SK-MEL-5 (cell line): ENCODE measurements around the gene TBCK. TPM values are rescaled to one million over a fixed set of nuclear protein-coding genes. Genes with fewer than 3 reads are reported as not detected.
"Not testable (repeated sequence)": the region's sequence is repeated elsewhere in the genome, so short reads cannot be mapped to it uniquely, and the experiment has no call there.

Experiments used
- DNase-seq: peaks from one replicate; pipeline ENCODE4 v3.0.0-alpha.2; 2016; ENCODE audit warnings: low read depth, low spot score
- in situ Hi-C: cut with HindIII; loops from 2 replicates; pipeline ENCODE4 v1.10.0; 2016; ENCODE audit warnings: low sequenced_read_pairs, high pct_unique_total_duplicates, low pct_unique_long_range_greater_than_20kb
- total RNA-seq: library from RNA; depleted of rRNA; stranded (reverse); fragments of >200 nt; shearing (Covaris generic); gene quantifications from 2 replicates; pipeline ENCODE4 v1.2.3, GENCODE V29; 2014

The TBCK gene
- total RNA-seq, 1 experiment from 2014 or later, result 22.1 TPM

- in situ Hi-C loops, result no loop called here
- DNase-seq, result no peak
Measured at GRCh38 chr4:106333186-106333585, 17.2 kb upstream of the TBCK start.

GRCh38 chr4:106329041-106329618 lies 13.1 kb upstream of the TBCK start:
- DNase-seq, result peak; percentile 56
- in situ Hi-C loops, result no loop called here

- no peak for DNase-seq
- in situ Hi-C loops, result no loop called here
Measured at GRCh38 chr4:106325800-106326199, 9.8 kb upstream of the TBCK start.

GRCh38 chr4:106323119-106323518 lies 7.1 kb upstream of the TBCK start:
- in situ Hi-C loops, result no loop called here
- DNase-seq, result no peak

- in situ Hi-C loops, DNase-seq: not testable (repeated sequence)
Measured at GRCh38 chr4:106321814-106322213, 5.8 kb upstream of the TBCK start.

- in situ Hi-C loops, DNase-seq: not testable (repeated sequence)
Measured at GRCh38 chr4:106321168-106321567, 5.2 kb upstream of the TBCK start.

- DNase-seq, result no peak
- in situ Hi-C loops, result no loop called here
Measured at GRCh38 chr4:106320235-106320634, 4.2 kb upstream of the TBCK start.

GRCh38 chr4:106318511-106318910 lies 2.5 kb upstream of the TBCK start:
- in situ Hi-C loops, result no loop called here
- no peak for DNase-seq

GRCh38 chr4:106317815-106318214 lies 1.8 kb upstream of the TBCK start:
- in situ Hi-C loops, result no loop called here
- no peak for DNase-seq

- DNase-seq, result no peak
- in situ Hi-C loops, result no loop called here
Measured at GRCh38 chr4:106316773-106317409, 882 bp upstream of the TBCK start.

- in situ Hi-C loops, result no loop called here
- DNase-seq, result peak; percentile 24
Measured at GRCh38 chr4:106315476-106315967, 487 bp downstream of the TBCK start.

- no peak for DNase-seq
- in situ Hi-C loops, result no loop called here
Measured at GRCh38 chr4:106314960-106315359, 1.0 kb downstream of the TBCK start.

GRCh38 chr4:106312997-106313522 lies 2.9 kb downstream of the TBCK start:
- DNase-seq, result peak; percentile 22
- in situ Hi-C loops, result no loop called here

GRCh38 chr4:106312377-106312776 lies 3.6 kb downstream of the TBCK start:
- in situ Hi-C loops, result no loop called here
- no peak for DNase-seq

- DNase-seq, result no peak
- in situ Hi-C loops, result no loop called here
Measured at GRCh38 chr4:106306561-106306960, 9.4 kb downstream of the TBCK start.

- DNase-seq, result no peak
- in situ Hi-C loops, result no loop called here
Measured at GRCh38 chr4:106305435-106306055, 10.5 kb downstream of the TBCK start.

- in situ Hi-C loops, result no loop called here
- no peak for DNase-seq
Measured at GRCh38 chr4:106304632-106305031, 11.4 kb downstream of the TBCK start.

GRCh38 chr4:106303548-106304281 lies 12.3 kb downstream of the TBCK start:
- no peak for DNase-seq
- in situ Hi-C loops, result no loop called here
